ENCODE measurements around the gene HPCAL4.

The HPCAL4 gene

GRCh38 chr1:39650431-39650830, 40.8 kb downstream of the HPCAL4 start:
- DNase-seq (ENCODE audit: low read depth in 2 of 2): no peak

- DNase-seq (ENCODE audit: low read depth in 2 of 2): no peak
Measured at GRCh38 chr1:39649636-39650185, 41.5 kb downstream of the HPCAL4 start.

- no peak for DNase-seq (ENCODE audit: low read depth in 2 of 2)
Measured at GRCh38 chr1:39648496-39648895, 42.7 kb downstream of the HPCAL4 start.

GRCh38 chr1:39647247-39647646, 44.0 kb downstream of the HPCAL4 start:
- DNase-seq (ENCODE audit: low read depth in 2 of 2): no peak

GRCh38 chr1:39646232-39647081, 44.8 kb downstream of the HPCAL4 start:
- no peak for DNase-seq (ENCODE audit: low read depth in 2 of 2)

GRCh38 chr1:39645411-39646043, 45.7 kb downstream of the HPCAL4 start:
- no peak for DNase-seq (ENCODE audit: low read depth in 2 of 2)

GRCh38 chr1:39643705-39644104, 47.5 kb downstream of the HPCAL4 start:
- DNase-seq (ENCODE audit: low read depth in 2 of 2): no peak

- no peak for DNase-seq (ENCODE audit: low read depth in 2 of 2)
Measured at GRCh38 chr1:39642796-39643195, 48.4 kb downstream of the HPCAL4 start.

- DNase-seq (ENCODE audit: low read depth in 2 of 2): no peak
Measured at GRCh38 chr1:39640861-39641260, 50.4 kb downstream of the HPCAL4 start.

- DNase-seq (ENCODE audit: low read depth in 2 of 2): peak; percentile 33 to 67
Measured at GRCh38 chr1:39639305-39640130, 51.7 kb downstream of the HPCAL4 start, which contains the start of gene HEYL. Gene HEYL (minus strand): TSS chr1:39639643. CDS start chr1:39639625, 18 bp downstream.

GRCh38 chr1:39638965-39639304, 52.3 kb downstream of the HPCAL4 start:
- DNase-seq (ENCODE audit: low read depth in 2 of 2): no peak

- no peak for DNase-seq (ENCODE audit: low read depth in 2 of 2)
Measured at GRCh38 chr1:39637361-39637760, 53.9 kb downstream of the HPCAL4 start.

- no peak for DNase-seq (ENCODE audit: low read depth in 2 of 2)
Measured at GRCh38 chr1:39635871-39636210, 55.4 kb downstream of the HPCAL4 start.

GRCh38 chr1:39635205-39635870, 55.9 kb downstream of the HPCAL4 start:
- no peak for DNase-seq (ENCODE audit: low read depth in 2 of 2)

- no peak for DNase-seq (ENCODE audit: low read depth in 2 of 2)
Measured at GRCh38 chr1:39633422-39633821, 57.8 kb downstream of the HPCAL4 start.

- DNase-seq (ENCODE audit: low read depth in 2 of 2): no peak
Measured at GRCh38 chr1:39632682-39633417, 58.4 kb downstream of the HPCAL4 start.

GRCh38 chr1:39632323-39632681, 58.9 kb downstream of the HPCAL4 start:
- DNase-seq (ENCODE audit: low read depth in 2 of 2): no peak

- DNase-seq (ENCODE audit: low read depth in 2 of 2): no peak
Measured at GRCh38 chr1:39631361-39632322, 59.6 kb downstream of the HPCAL4 start.

GRCh38 chr1:39628807-39629350, 62.4 kb downstream of the HPCAL4 start:
- no peak for DNase-seq (ENCODE audit: low read depth in 2 of 2)

Data from stimulated activated CD4-positive, alpha-beta T cell treated with anti-CD3 and anti-CD28 coated beads, Interleukin-15, amount 100 ng/mL, for 48 hours (primary cell).